Measurements from ENCODE around the gene ITPKA.

ITPKA gene

GRCh38 chr15:41502795-41503668 lies 9.4 kb downstream of the ITPKA start:
- Histone ChIP-seq H3K9ac (ENCODE audit: low read depth, low read length) (no peak overlapping the region), H3K27me3 (ENCODE audit: control insufficient read depth, insufficient read depth, low read length) (peaks cover 93% of the 10 kb centered on the region), H3K4me3 (ENCODE audit: low read depth, low read length) (peak overlapping the region; percentile 45), H3K9me3 (ENCODE audit: control insufficient read depth, insufficient read depth, low read length) (no peaks in the 10 kb centered on the region), H3K36me3 (ENCODE audit: control insufficient read depth, insufficient read depth, low read length) (no peaks in the 10 kb centered on the region), H3K4me1 (ENCODE audit: control insufficient read depth, insufficient read depth, low read length) (no peaks in the 10 kb centered on the region)

GRCh38 chr15:41503669-41504010 lies 10.0 kb downstream of the ITPKA start:
- Histone ChIP-seq H3K9ac (ENCODE audit: low read depth, low read length) (no peak overlapping the region), H3K9me3 (ENCODE audit: control insufficient read depth, insufficient read depth, low read length) (no peaks in the 10 kb centered on the region), H3K27me3 (ENCODE audit: control insufficient read depth, insufficient read depth, low read length) (peaks cover 90% of the 10 kb centered on the region), H3K4me1 (ENCODE audit: control insufficient read depth, insufficient read depth, low read length) (no peaks in the 10 kb centered on the region), H3K36me3 (ENCODE audit: control insufficient read depth, insufficient read depth, low read length) (no peaks in the 10 kb centered on the region), H3K4me3 (ENCODE audit: low read depth, low read length) (no peak overlapping the region)

GRCh38 chr15:41504751-41505492 lies 11.2 kb downstream of the ITPKA start:
- Histone ChIP-seq H3K4me1 (ENCODE audit: control insufficient read depth, insufficient read depth, low read length) (no peaks in the 10 kb centered on the region), H3K4me3 (ENCODE audit: low read depth, low read length) (no peak overlapping the region), H3K9me3 (ENCODE audit: control insufficient read depth, insufficient read depth, low read length) (no peaks in the 10 kb centered on the region), H3K27me3 (ENCODE audit: control insufficient read depth, insufficient read depth, low read length) (peaks cover 90% of the 10 kb centered on the region), H3K9ac (ENCODE audit: low read depth, low read length) (no peak overlapping the region), H3K36me3 (ENCODE audit: control insufficient read depth, insufficient read depth, low read length) (no peaks in the 10 kb centered on the region)

GRCh38 chr15:41505776-41506175 lies 12.1 kb downstream of the ITPKA start:
- H3K4me1 ChIP-seq (ENCODE audit: control insufficient read depth, insufficient read depth, low read length): peaks cover 2% of the 10 kb centered on the region
- H3K9me3 ChIP-seq (ENCODE audit: control insufficient read depth, insufficient read depth, low read length): no peaks in the 10 kb centered on the region
- no peak overlapping the region for H3K9ac ChIP-seq (ENCODE audit: low read depth, low read length)
- H3K4me3 ChIP-seq (ENCODE audit: low read depth, low read length): no peak overlapping the region
- peaks cover 90% of the 10 kb centered on the region for H3K27me3 ChIP-seq (ENCODE audit: control insufficient read depth, insufficient read depth, low read length)
- no peaks in the 10 kb centered on the region for H3K36me3 ChIP-seq (ENCODE audit: control insufficient read depth, insufficient read depth, low read length)

- Histone ChIP-seq H3K4me3 (ENCODE audit: low read depth, low read length) (no peak overlapping the region), H3K27me3 (ENCODE audit: control insufficient read depth, insufficient read depth, low read length) (peaks cover 86% of the 10 kb centered on the region), H3K4me1 (ENCODE audit: control insufficient read depth, insufficient read depth, low read length) (peaks cover 3% of the 10 kb centered on the region), H3K36me3 (ENCODE audit: control insufficient read depth, insufficient read depth, low read length) (no peaks in the 10 kb centered on the region), H3K9ac (ENCODE audit: low read depth, low read length) (no peak overlapping the region), H3K9me3 (ENCODE audit: control insufficient read depth, insufficient read depth, low read length) (no peaks in the 10 kb centered on the region)
Observed at GRCh38 chr15:41506796-41507341, 13.2 kb downstream of the ITPKA start.

- Histone ChIP-seq H3K27me3 (ENCODE audit: control insufficient read depth, insufficient read depth, low read length) (peaks cover 86% of the 10 kb centered on the region), H3K4me1 (ENCODE audit: control insufficient read depth, insufficient read depth, low read length) (peaks cover 3% of the 10 kb centered on the region), H3K36me3 (ENCODE audit: control insufficient read depth, insufficient read depth, low read length) (no peaks in the 10 kb centered on the region), H3K4me3 (ENCODE audit: low read depth, low read length) (no peak overlapping the region), H3K9ac (ENCODE audit: low read depth, low read length) (no peak overlapping the region), H3K9me3 (ENCODE audit: control insufficient read depth, insufficient read depth, low read length) (no peaks in the 10 kb centered on the region)
Observed at GRCh38 chr15:41507820-41508290, 14.2 kb downstream of the ITPKA start.

- no peak overlapping the region for H3K9ac ChIP-seq (ENCODE audit: low read depth, low read length)
- peaks cover 70% of the 10 kb centered on the region for H3K27me3 ChIP-seq (ENCODE audit: control insufficient read depth, insufficient read depth, low read length)
- peaks cover 3% of the 10 kb centered on the region for H3K4me1 ChIP-seq (ENCODE audit: control insufficient read depth, insufficient read depth, low read length)
- no peaks in the 10 kb centered on the region for H3K9me3 ChIP-seq (ENCODE audit: control insufficient read depth, insufficient read depth, low read length)
- no peaks in the 10 kb centered on the region for H3K36me3 ChIP-seq (ENCODE audit: control insufficient read depth, insufficient read depth, low read length)
- peak overlapping the region; percentile 80 for H3K4me3 ChIP-seq (ENCODE audit: low read depth, low read length)
Observed at GRCh38 chr15:41510728-41511127, 17.1 kb downstream of the ITPKA start.

- H3K4me3 ChIP-seq (ENCODE audit: low read depth, low read length): peak overlapping the region; percentile 80
- no peak overlapping the region for H3K9ac ChIP-seq (ENCODE audit: low read depth, low read length)
- H3K4me1 ChIP-seq (ENCODE audit: control insufficient read depth, insufficient read depth, low read length): peaks cover 3% of the 10 kb centered on the region
- peaks cover 66% of the 10 kb centered on the region for H3K27me3 ChIP-seq (ENCODE audit: control insufficient read depth, insufficient read depth, low read length)
- no peaks in the 10 kb centered on the region for H3K9me3 ChIP-seq (ENCODE audit: control insufficient read depth, insufficient read depth, low read length)
- H3K36me3 ChIP-seq (ENCODE audit: control insufficient read depth, insufficient read depth, low read length): no peaks in the 10 kb centered on the region
Observed at GRCh38 chr15:41511331-41511898, 17.7 kb downstream of the ITPKA start.

- no peaks in the 10 kb centered on the region for H3K9me3 ChIP-seq (ENCODE audit: control insufficient read depth, insufficient read depth, low read length)
- H3K36me3 ChIP-seq (ENCODE audit: control insufficient read depth, insufficient read depth, low read length): peaks cover 2% of the 10 kb centered on the region
- H3K9ac ChIP-seq (ENCODE audit: low read depth, low read length): no peak overlapping the region
- H3K4me3 ChIP-seq (ENCODE audit: low read depth, low read length): peak overlapping the region; percentile 80
- H3K27me3 ChIP-seq (ENCODE audit: control insufficient read depth, insufficient read depth, low read length): peaks cover 64% of the 10 kb centered on the region
- H3K4me1 ChIP-seq (ENCODE audit: control insufficient read depth, insufficient read depth, low read length): peaks cover 3% of the 10 kb centered on the region
Observed at GRCh38 chr15:41511899-41512369, 18.3 kb downstream of the ITPKA start.

- Histone ChIP-seq H3K9ac (ENCODE audit: low read depth, low read length) (no peak overlapping the region), H3K9me3 (ENCODE audit: control insufficient read depth, insufficient read depth, low read length) (no peaks in the 10 kb centered on the region), H3K4me3 (ENCODE audit: low read depth, low read length) (peak overlapping the region; percentile 80), H3K36me3 (ENCODE audit: control insufficient read depth, insufficient read depth, low read length) (peaks cover 5% of the 10 kb centered on the region), H3K4me1 (ENCODE audit: control insufficient read depth, insufficient read depth, low read length) (peaks cover 3% of the 10 kb centered on the region), H3K27me3 (ENCODE audit: control insufficient read depth, insufficient read depth, low read length) (peaks cover 60% of the 10 kb centered on the region)
Observed at GRCh38 chr15:41512512-41512939, 18.9 kb downstream of the ITPKA start.

- Histone ChIP-seq H3K9ac (ENCODE audit: low read depth, low read length) (no peak overlapping the region), H3K36me3 (ENCODE audit: control insufficient read depth, insufficient read depth, low read length) (peaks cover 8% of the 10 kb centered on the region), H3K4me3 (ENCODE audit: low read depth, low read length) (peak overlapping the region; percentile 80), H3K9me3 (ENCODE audit: control insufficient read depth, insufficient read depth, low read length) (no peaks in the 10 kb centered on the region), H3K27me3 (ENCODE audit: control insufficient read depth, insufficient read depth, low read length) (peaks cover 55% of the 10 kb centered on the region), H3K4me1 (ENCODE audit: control insufficient read depth, insufficient read depth, low read length) (peaks cover 3% of the 10 kb centered on the region)
Observed at GRCh38 chr15:41512940-41513505, 19.3 kb downstream of the ITPKA start.
